B cell (primary cell): ENCODE data around the gene MEGF11. TPM values are rescaled to one million over a fixed set of nuclear protein-coding genes. Genes with fewer than 3 reads are reported as not detected.

Experiments used
- ATAC-seq: fragments of 200-7000 bp; cut with Tn5 transposase; one replicate; pipeline ENCODE4 v1.10.0; 2021; ENCODE audit warnings: low read depth, mild to moderate bottlenecking, moderate number of reproducible peaks, moderate library complexity
- CTCF ChIA-PET: fragments of 350-600 bp; sonication (Branson Sonifier 250); formaldehyde crosslinking; loops from one replicate; lab custom pipeline; 2021; ENCODE audit warnings: antibody characterized with exemption, inconsistent platforms; lab: Charles Lee
- POLR2A ChIA-PET: fragments of 350-600 bp; sonication (Branson Sonifier 250); formaldehyde crosslinking; loops from one replicate; lab custom pipeline; 2021; ENCODE audit warnings: antibody characterized with exemption; lab: Charles Lee
- DNase-seq: peaks from one replicate; pipeline ENCODE4 v3.0.0; 2013
- H2AFZ ChIP-seq: 2 replicates; pipeline ENCODE4 v1.6.1; 2012; ENCODE audit warnings: mild to moderate bottlenecking, low read depth, low read length; ENCODE audit not compliant: insufficient read depth, poor library complexity, severe bottlenecking
- H3K27ac ChIP-seq, 2 donors: 1 replicate in 1 of 2; 2 replicates in 1 of 2; pipeline ENCODE4 v1.5.1; 2012 to 2013; ENCODE audit warnings: low read length in 2 of 2, mild to moderate bottlenecking in 2 of 2, moderate library complexity in 1 of 2
- H3K27me3 ChIP-seq, 4 experiments: fragments of 200-600 bp in 1 of 4; sonication (generic) in 1 of 4; replicated peaks in 1 of 4; 1 replicate in 2 of 4; 2 replicates in 2 of 4; pipeline versions ENCODE4 v1.6.1 to v1.7.0; 2013 to 2016; ENCODE audit warnings: low read length in 3 of 4, mild to moderate bottlenecking in 2 of 4, mixed read lengths in 1 of 4, moderate library complexity in 1 of 4; ENCODE audit not compliant: insufficient read depth in 4 of 4, control insufficient read depth in 3 of 4; ENCODE audit errors: control extremely low read depth in 1 of 4
- H3K36me3 ChIP-seq, 2 experiments: replicated peaks in 1 of 2; 1 replicate in 1 of 2; 2 replicates in 1 of 2; pipeline versions ENCODE4 v1.6.1 to v1.7.1; 2013; ENCODE audit warnings: low read length in 1 of 2; ENCODE audit not compliant: insufficient read depth in 2 of 2, control insufficient read depth in 1 of 2; ENCODE audit errors: control extremely low read depth in 1 of 2, extremely low read depth in 1 of 2
- H3K4me1 ChIP-seq, 2 donors: fragments of 200-600 bp in 1 of 2; sonication (generic) in 1 of 2; 1 replicate in 1 of 2; 2 replicates in 1 of 2; pipeline versions ENCODE4 v1.5.1 to v1.6.1; 2013 to 2017; ENCODE audit warnings: low read length in 2 of 2; ENCODE audit not compliant: control insufficient read depth in 2 of 2, insufficient read depth in 2 of 2
- H3K4me2 ChIP-seq: replicated peaks from 2 replicates; pipeline ENCODE3; 2012; ENCODE audit warnings: mild to moderate bottlenecking, low read depth, low read length; ENCODE audit not compliant: poor library complexity, severe bottlenecking
- H3K4me3 ChIP-seq, 5 experiments: fragments of 200-600 bp in 1 of 5; sonication (generic) in 1 of 5; 1 replicate in 3 of 5; 2 replicates in 2 of 5; pipeline versions ENCODE4 v1.5.1 to v1.7.0; 2011 to 2016; ENCODE audit warnings: low read length in 4 of 5, mild to moderate bottlenecking in 4 of 5, low read depth in 2 of 5, control low read depth in 1 of 5, moderate library complexity in 1 of 5; ENCODE audit not compliant: insufficient read depth in 1 of 5; ENCODE audit errors: control extremely low read depth in 1 of 5, extremely low read depth in 1 of 5
- H3K79me2 ChIP-seq: fragments of 200-600 bp; sonication (generic); one replicate; pipeline ENCODE4 v1.6.0; 2016; ENCODE audit warnings: low read length; ENCODE audit not compliant: control insufficient read depth, insufficient read depth
- H3K9ac ChIP-seq: fragments of 200-600 bp; sonication (generic); 2 replicates; pipeline ENCODE4 v1.6.1; 2017; ENCODE audit warnings: mild to moderate bottlenecking, low read length, moderate library complexity
- H3K9me3 ChIP-seq, 3 donors: one replicate each; pipeline versions ENCODE4 v1.6.1 to v1.7.1; 2013; ENCODE audit warnings: low read length in 2 of 3; ENCODE audit not compliant: control insufficient read depth in 2 of 3, insufficient read depth in 1 of 3; ENCODE audit errors: control extremely low read depth in 1 of 3
- H4K20me1 ChIP-seq: 2 replicates; pipeline ENCODE4 v1.6.0; 2012; ENCODE audit warnings: mild to moderate bottlenecking, low read length; ENCODE audit not compliant: insufficient read depth, control insufficient read depth, poor library complexity, severe bottlenecking
- H3K27ac Mint-ChIP-seq: one replicate; pipeline ENCODE4 v1.8.0; 2021; ENCODE audit warnings: mixed read lengths
- H3K27me3 Mint-ChIP-seq: one replicate; pipeline ENCODE4 v1.8.0; 2021; ENCODE audit warnings: mixed read lengths
- H3K4me1 Mint-ChIP-seq: one replicate; pipeline ENCODE4 v1.8.0; 2021; ENCODE audit warnings: mixed read lengths
- H3K4me3 Mint-ChIP-seq: one replicate; pipeline ENCODE4 v1.8.0; 2021; ENCODE audit warnings: mixed read lengths
- H3K9me3 Mint-ChIP-seq: one replicate; pipeline ENCODE4 v1.8.0; 2022; ENCODE audit warnings: mixed read lengths; ENCODE audit not compliant: insufficient read depth
- EZH2 ChIP-seq: IDR thresholded peaks from 2 replicates; pipeline ENCODE4 v1.6.1; 2012; ENCODE audit warnings: borderline replicate concordance, low read depth, mild to moderate bottlenecking, moderate library complexity, low read length; ENCODE audit not compliant: insufficient read depth, poor library complexity, severe bottlenecking
- WGBS: methylation state at CpG from one replicate; pipeline ENCODE4 v1.1.5; 2013; ENCODE audit warnings: missing lambda C conversion rate; ENCODE audit not compliant: insufficient coverage; 5-methylcytosine and 5-hydroxymethylcytosine counted together
- intact Hi-C: fragments of 100-400 bp; cut with micrococcal nuclease; formaldehyde crosslinking; loops from one replicate; pipeline ENCODE4 v1.10.0; 2022
- polyA plus RNA-seq: library from polyadenylated mRNA; depleted of rRNA; stranded (reverse); fragments of >200 nt; gene quantifications from 2 replicates; pipeline ENCODE4 v1.2.3, GENCODE V29; 2012
- total RNA-seq, 2 donors: library from RNA; stranded (reverse); fragments of 120-200 nt in 1 of 2; gene quantifications; 1 replicate in 1 of 2; 2 replicates in 1 of 2; pipeline versions ENCODE4 v1.2.3 to v1.2.4, GENCODE V29; 2013 to 2022
- TF ChIP-seq, protein P1 (sequence below): fragments of 200-600 bp; IDR thresholded peaks from one replicate; pipeline ENCODE4 v1.8.0; 2022; ENCODE audit warnings: antibody characterized with exemption, mild to moderate bottlenecking

MEGF11 gene
- total and polyA plus RNA-seq, 2 donors (not counting 1 experiment from before 2014, with no cell fraction given), result 0.04 to 0.34 TPM

DNA sequence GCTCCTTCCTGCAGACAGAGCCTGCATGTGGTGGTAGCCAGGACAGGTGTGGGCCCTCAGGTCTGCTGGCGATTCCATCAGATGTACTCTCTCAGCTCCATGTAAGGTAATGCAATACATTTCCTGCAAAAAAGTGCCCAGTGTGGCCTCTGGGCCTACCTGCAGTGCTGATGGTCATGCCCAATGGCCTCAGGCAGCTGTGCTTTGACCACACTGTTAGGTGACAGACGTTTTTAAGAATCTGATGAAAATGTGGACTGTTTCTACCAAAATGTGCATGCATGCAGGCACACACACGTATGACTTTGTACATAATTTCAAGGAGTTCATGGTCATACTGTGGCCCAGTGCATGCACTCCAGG lies 231.4 kb downstream of the MEGF11 start:
- Histone ChIP-seq H3K27me3 (peaks cover 0 to 16% (median 1%) of the 10 kb centered on the region in 4 experiments), H2AFZ (no peak overlapping the region), H3K36me3 (no peaks in the 10 kb centered on the region), H3K79me2 (no peaks in the 10 kb centered on the region), H3K4me2 (no peak overlapping the region), H3K9me3 (no peaks in the 10 kb centered on the region), H3K9ac (no peak overlapping the region), H3K4me3 (no peak overlapping the region), H3K27ac (no peak overlapping the region), H3K4me1 (no peaks in the 10 kb centered on the region), H4K20me1 (no peaks in the 10 kb centered on the region)
- H3K27me3 Mint-ChIP-seq, result peaks cover 37% of the 10 kb centered on the region
- WGBS, result 77% methylated on average over 3 of the region's 3 CpGs
- H3K4me1 Mint-ChIP-seq, result no peaks in the 10 kb centered on the region
- POLR2A ChIA-PET, result no interaction called here
- DNase-seq, result no peak
- TF ChIP-seq, protein P1, sequence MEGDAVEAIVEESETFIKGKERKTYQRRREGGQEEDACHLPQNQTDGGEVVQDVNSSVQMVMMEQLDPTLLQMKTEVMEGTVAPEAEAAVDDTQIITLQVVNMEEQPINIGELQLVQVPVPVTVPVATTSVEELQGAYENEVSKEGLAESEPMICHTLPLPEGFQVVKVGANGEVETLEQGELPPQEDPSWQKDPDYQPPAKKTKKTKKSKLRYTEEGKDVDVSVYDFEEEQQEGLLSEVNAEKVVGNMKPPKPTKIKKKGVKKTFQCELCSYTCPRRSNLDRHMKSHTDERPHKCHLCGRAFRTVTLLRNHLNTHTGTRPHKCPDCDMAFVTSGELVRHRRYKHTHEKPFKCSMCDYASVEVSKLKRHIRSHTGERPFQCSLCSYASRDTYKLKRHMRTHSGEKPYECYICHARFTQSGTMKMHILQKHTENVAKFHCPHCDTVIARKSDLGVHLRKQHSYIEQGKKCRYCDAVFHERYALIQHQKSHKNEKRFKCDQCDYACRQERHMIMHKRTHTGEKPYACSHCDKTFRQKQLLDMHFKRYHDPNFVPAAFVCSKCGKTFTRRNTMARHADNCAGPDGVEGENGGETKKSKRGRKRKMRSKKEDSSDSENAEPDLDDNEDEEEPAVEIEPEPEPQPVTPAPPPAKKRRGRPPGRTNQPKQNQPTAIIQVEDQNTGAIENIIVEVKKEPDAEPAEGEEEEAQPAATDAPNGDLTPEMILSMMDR, result no peak
- TF ChIP-seq EZH2, result no peak
- CTCF ChIA-PET, result no interaction called here
- H3K4me3 Mint-ChIP-seq, result no peak overlapping the region
- intact Hi-C loops, result no loop called here
- no peak overlapping the region for H3K27ac Mint-ChIP-seq
- ATAC-seq, result no peak
- H3K9me3 Mint-ChIP-seq, result no peaks in the 10 kb centered on the region

DNA sequence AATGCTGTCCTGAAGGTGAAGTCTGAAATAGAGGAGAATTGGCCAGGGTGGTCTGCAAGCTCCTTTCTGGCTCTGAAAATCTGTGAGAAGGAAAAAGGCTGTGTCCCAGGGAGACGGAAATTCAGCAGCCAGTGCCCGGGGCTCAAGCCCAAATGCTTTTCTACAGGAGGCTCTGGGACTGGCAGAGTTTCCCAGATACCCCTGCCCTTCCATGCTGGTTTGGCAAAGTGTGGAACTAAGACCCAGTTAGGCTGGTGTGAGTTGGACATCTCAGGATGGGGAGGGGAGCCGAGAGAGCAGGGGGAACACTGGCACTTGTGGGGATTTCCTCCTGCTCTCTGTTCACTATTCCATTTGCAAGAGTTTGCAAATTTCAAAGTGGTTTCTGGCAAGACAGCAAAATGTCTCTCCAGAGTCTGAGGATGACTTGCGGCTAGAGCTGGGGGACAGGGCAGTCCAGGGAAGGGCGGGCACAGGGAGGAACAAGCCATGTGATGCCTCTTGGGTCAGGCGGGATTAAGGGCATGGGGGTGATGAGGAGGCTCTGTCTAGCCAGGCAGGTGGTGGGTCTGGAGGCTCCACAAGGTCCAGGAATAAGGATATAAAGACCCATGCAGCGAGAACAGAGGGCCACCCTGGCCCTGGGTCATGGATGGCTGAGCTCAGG lies 231.9 kb downstream of the MEGF11 start:
- peaks cover 37% of the 10 kb centered on the region for H3K27me3 Mint-ChIP-seq
- H3K4me3 Mint-ChIP-seq, result no peak overlapping the region
- CTCF ChIA-PET, result interaction anchor here (1.6 kb wide), 1 partner anchor 23 kb away, joined by 8 read pairs; no protein-coding TSS in a partner anchor
- intact Hi-C loops, result no loop called here
- Histone ChIP-seq H3K4me2 (no peak overlapping the region), H3K4me3 (no peak overlapping the region), H4K20me1 (no peaks in the 10 kb centered on the region), H3K9me3 (no peaks in the 10 kb centered on the region), H3K4me1 (no peaks in the 10 kb centered on the region), H3K79me2 (no peaks in the 10 kb centered on the region), H3K27me3 (peaks cover 0 to 16% (median 1%) of the 10 kb centered on the region in 4 experiments), H3K36me3 (no peaks in the 10 kb centered on the region), H2AFZ (no peak overlapping the region), H3K27ac (no peak overlapping the region), H3K9ac (no peak overlapping the region)
- H3K27ac Mint-ChIP-seq, result no peak overlapping the region
- 80% methylated on average over 7 of the region's 7 CpGs for WGBS
- no peaks in the 10 kb centered on the region for H3K9me3 Mint-ChIP-seq
- no peaks in the 10 kb centered on the region for H3K4me1 Mint-ChIP-seq
- TF ChIP-seq, protein P1, result no peak
- TF ChIP-seq EZH2, result no peak
- no peak for ATAC-seq
- POLR2A ChIA-PET, result no interaction called here
- no peak for DNase-seq
